Liver (tissue), 9 donors: ENCODE measurements around the gene MGA. TPM values are rescaled to one million over a fixed set of nuclear protein-coding genes. Genes with fewer than 3 reads are reported as not detected.

Source experiments
- DNase-seq: peaks from one replicate; pipeline ENCODE4 v3.0.0-alpha.2; 2017; ENCODE audit warnings: low spot score
- H3K27ac ChIP-seq, 2 donors: one replicate each; pipeline ENCODE4 v1.7.0; 2013; ENCODE audit warnings: inconsistent platforms in 2 of 2, low read length in 2 of 2, control low read depth in 1 of 2, low read depth in 1 of 2, mild to moderate bottlenecking in 1 of 2
- H3K27me3 ChIP-seq, 4 donors: one replicate each; pipeline versions ENCODE4 v1.6.1 to v1.7.0; 2013; ENCODE audit warnings: low read length in 3 of 4, inconsistent platforms in 1 of 4, mild to moderate bottlenecking in 1 of 4, moderate library complexity in 1 of 4; ENCODE audit not compliant: control insufficient read depth in 4 of 4, insufficient read depth in 4 of 4
- H3K36me3 ChIP-seq, 4 donors: one replicate each; pipeline versions ENCODE4 v1.6.1 to v1.7.0; 2013; ENCODE audit warnings: low read length in 3 of 4, mild to moderate bottlenecking in 3 of 4, low read depth in 1 of 4, moderate library complexity in 1 of 4; ENCODE audit not compliant: control insufficient read depth in 4 of 4, insufficient read depth in 3 of 4
- H3K4me1 ChIP-seq, 4 donors: one replicate each; pipeline versions ENCODE4 v1.6.1 to v1.7.0; 2013; ENCODE audit warnings: low read length in 3 of 4, mild to moderate bottlenecking in 3 of 4, moderate library complexity in 1 of 4; ENCODE audit not compliant: control insufficient read depth in 4 of 4, insufficient read depth in 4 of 4
- H3K4me3 ChIP-seq, 3 donors: one replicate each; pipeline versions ENCODE4 v1.6.1 to v1.7.0; 2013; ENCODE audit warnings: low read length in 3 of 3, control low read depth in 1 of 3, low read depth in 1 of 3, mild to moderate bottlenecking in 1 of 3
- H3K9ac ChIP-seq, 2 donors: one replicate each; pipeline ENCODE4 v1.7.0; 2013; ENCODE audit warnings: low read length in 2 of 2, mild to moderate bottlenecking in 2 of 2, moderate library complexity in 2 of 2, control low read depth in 1 of 2, low read depth in 1 of 2
- H3K9me3 ChIP-seq, 4 donors: one replicate each; pipeline versions ENCODE4 v1.6.1 to v1.7.0; 2013; ENCODE audit warnings: low read length in 3 of 4; ENCODE audit not compliant: control insufficient read depth in 4 of 4
- ATF3 ChIP-seq: IDR thresholded peaks from 2 replicates; pipeline ENCODE4 v1.6.1; 2016; ENCODE audit warnings: antibody characterized with exemption
- CTCF ChIP-seq: fragments of 150-350 bp; IDR thresholded peaks from 2 replicates; pipeline ENCODE4 v1.5.1; 2017; ENCODE audit warnings: improper control_type of control experiment, low read depth, low read length; ENCODE audit not compliant: missing input control
- EGR1 ChIP-seq, 2 donors: IDR thresholded peaks; 2 replicates each; pipeline ENCODE4 v1.6.1; 2016 to 2018; ENCODE audit warnings: antibody characterized with exemption in 2 of 2, low read depth in 2 of 2
- FOXA1 ChIP-seq: IDR thresholded peaks from 2 replicates; pipeline ENCODE4 v1.6.1; 2016; ENCODE audit warnings: antibody characterized with exemption
- FOXA2 ChIP-seq: IDR thresholded peaks from 2 replicates; pipeline ENCODE4 v1.6.1; 2016; ENCODE audit warnings: antibody characterized with exemption
- GABPA ChIP-seq, 2 donors: IDR thresholded peaks in 1 of 2; conservative IDR thresholded peaks in 1 of 2; 2 replicates each; pipeline ENCODE4 v1.6.1; 2016; ENCODE audit warnings: antibody characterized with exemption in 2 of 2, mild to moderate bottlenecking in 1 of 2, moderate library complexity in 1 of 2
- HNF4A ChIP-seq, 2 donors: conservative IDR thresholded peaks; 2 replicates each; pipeline ENCODE4 v1.6.1; 2016; ENCODE audit warnings: antibody characterized with exemption in 2 of 2, mild to moderate bottlenecking in 2 of 2
- HNF4G ChIP-seq: IDR thresholded peaks from 2 replicates; pipeline ENCODE4 v1.6.1; 2016; ENCODE audit warnings: antibody characterized with exemption
- JUND ChIP-seq, 2 donors: IDR thresholded peaks; 2 replicates each; pipeline ENCODE4 v1.6.1; 2016; ENCODE audit warnings: antibody characterized with exemption in 2 of 2
- MAX ChIP-seq: IDR thresholded peaks from 2 replicates; pipeline ENCODE4 v1.6.1; 2016; ENCODE audit warnings: antibody characterized with exemption
- NR2F2 ChIP-seq: IDR thresholded peaks from 2 replicates; pipeline ENCODE4 v1.6.1; 2016; ENCODE audit warnings: antibody characterized with exemption
- RAD21 ChIP-seq, 2 donors: IDR thresholded peaks; 2 replicates each; pipeline ENCODE4 v1.6.1; 2016; ENCODE audit warnings: antibody characterized with exemption in 2 of 2, mild to moderate bottlenecking in 2 of 2
- REST ChIP-seq: IDR thresholded peaks from 2 replicates; pipeline ENCODE4 v1.6.1; 2016; ENCODE audit warnings: antibody characterized with exemption, mild to moderate bottlenecking
- RXRA ChIP-seq, 2 donors: IDR thresholded peaks; 2 replicates each; pipeline ENCODE4 v1.6.1; 2017 to 2018; ENCODE audit warnings: antibody characterized with exemption in 2 of 2, mild to moderate bottlenecking in 1 of 2
- SP1 ChIP-seq: IDR thresholded peaks from 2 replicates; pipeline ENCODE4 v1.6.1; 2018; ENCODE audit warnings: antibody characterized with exemption, mild to moderate bottlenecking
- TAF1 ChIP-seq: conservative IDR thresholded peaks from 2 replicates; pipeline ENCODE4 v1.6.1; 2016; ENCODE audit warnings: antibody characterized with exemption, mild to moderate bottlenecking
- YY1 ChIP-seq: IDR thresholded peaks from 2 replicates; pipeline ENCODE4 v1.6.1; 2016; ENCODE audit warnings: antibody characterized with exemption, mild to moderate bottlenecking
- WGBS: extraction: QIAGEN DNeasy Blood & Tissue Kit; methylation state at CpG from one replicate; pipeline ENCODE4 v1.1.7; 2013; 5-methylcytosine and 5-hydroxymethylcytosine counted together
- polyA plus RNA-seq, 2 donors: library from polyadenylated mRNA; stranded (reverse) in 1 of 2; unstranded in 1 of 2; fragments of 200-250 nt in 1 of 2; fragments of >200 nt in 1 of 2; fragmentation: Nextera tagmentation in 1 of 2; extraction: Ambion mirVana in 1 of 2; gene quantifications; one replicate each; pipeline versions ENCODE4 v1.2.1 to v1.2.3, GENCODE V29; 2013 to 2015
- total RNA-seq, 2 donors: library from RNA; depleted of rRNA; stranded (reverse); fragments of >200 nt; gene quantifications; one replicate each; pipeline ENCODE4 v1.2.3, GENCODE V29; 2014
- TF ChIP-seq, protein P1 (sequence below): IDR thresholded peaks from 2 replicates; pipeline ENCODE4 v1.6.1; 2016; ENCODE audit warnings: antibody characterized with exemption
- donor health status: healthy.
- donor health status: healthy.
- donor health status: healthy.
- donor health status: healthy.
- donor health status: healthy.

MGA gene
- total and polyA plus RNA-seq, 4 donors: 2.1 to 33.5 (median 13.2) TPM

GRCh38 chr15:41647262-41647661, 12.9 kb upstream of the MGA start:
- no peak overlapping the region for H3K4me3 ChIP-seq
- H3K4me1 ChIP-seq: peaks cover 5 to 8% (median 5%) of the 10 kb centered on the region in 4 donors
- no peaks in the 10 kb centered on the region for H3K27me3 ChIP-seq
- H3K9ac ChIP-seq: no peak overlapping the region
- H3K27ac ChIP-seq: no peak overlapping the region
- no peaks in the 10 kb centered on the region for H3K9me3 ChIP-seq
- no peaks in the 10 kb centered on the region for H3K36me3 ChIP-seq
- TF ChIP-seq NR2F2 (no peak), REST (no peak), MAX (no peak), GABPA (IDR thresholded peaks at IDR 0.05 in 1 of 2, conservative IDR thresholded peaks at IDR 0.05 in 1 of 2) (no peak), ATF3 (no peak), RXRA (IDR thresholded peaks at IDR 0.05) (no peak), CTCF (no peak)
- DNase-seq: no peak

DNA sequence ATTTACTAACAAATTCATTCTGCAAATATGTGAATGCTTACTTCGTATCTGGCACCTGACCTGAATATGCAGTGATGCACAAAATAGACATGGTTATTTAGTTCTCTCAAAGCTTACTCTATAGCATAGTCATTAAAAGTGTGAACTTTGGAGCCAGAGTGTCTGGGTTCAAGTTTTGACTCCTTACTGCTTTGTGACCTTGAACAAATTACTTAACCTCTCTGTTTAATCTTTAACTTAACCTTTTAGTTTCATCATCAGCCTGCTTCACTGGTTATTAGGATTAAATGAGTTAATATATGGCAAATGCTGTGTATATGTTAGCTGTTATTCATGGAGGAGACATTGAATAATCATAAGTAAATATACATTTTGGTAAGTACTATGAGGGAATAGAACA, 12.1 kb upstream of the MGA start:
- DNase-seq: no peak
- Histone ChIP-seq H3K9me3 (no peaks in the 10 kb centered on the region), H3K4me1 (peaks cover 5 to 8% (median 5%) of the 10 kb centered on the region in 4 donors), H3K27me3 (no peaks in the 10 kb centered on the region), H3K36me3 (no peaks in the 10 kb centered on the region), H3K9ac (no peak overlapping the region), H3K27ac (no peak overlapping the region), H3K4me3 (no peak overlapping the region)
- WGBS: 85% methylated on average over 1 of the region's 1 CpG
- TF ChIP-seq CTCF (no peak), FOXA1 (no peak), RAD21 (IDR thresholded peaks at IDR 0.05) (no peak), REST (no peak), GABPA (IDR thresholded peaks at IDR 0.05 in 1 of 2, conservative IDR thresholded peaks at IDR 0.05 in 1 of 2) (no peak), YY1 (no peak), HNF4A (conservative IDR thresholded peaks at IDR 0.05) (peak; percentile 79 to 91), JUND (IDR thresholded peaks at IDR 0.05) (peak; percentile 8 to 15), HNF4G (peak; percentile 69), FOXA2 (no peak), EGR1 (IDR thresholded peaks at IDR 0.05; ENCODE audit: low read depth in 2 of 2) (no peak), NR2F2 (no peak), MAX (no peak), RXRA (IDR thresholded peaks at IDR 0.05) (peak; percentile 35 to 49), TAF1 (no peak), SP1 (no peak)
- TF ChIP-seq, protein P1, sequence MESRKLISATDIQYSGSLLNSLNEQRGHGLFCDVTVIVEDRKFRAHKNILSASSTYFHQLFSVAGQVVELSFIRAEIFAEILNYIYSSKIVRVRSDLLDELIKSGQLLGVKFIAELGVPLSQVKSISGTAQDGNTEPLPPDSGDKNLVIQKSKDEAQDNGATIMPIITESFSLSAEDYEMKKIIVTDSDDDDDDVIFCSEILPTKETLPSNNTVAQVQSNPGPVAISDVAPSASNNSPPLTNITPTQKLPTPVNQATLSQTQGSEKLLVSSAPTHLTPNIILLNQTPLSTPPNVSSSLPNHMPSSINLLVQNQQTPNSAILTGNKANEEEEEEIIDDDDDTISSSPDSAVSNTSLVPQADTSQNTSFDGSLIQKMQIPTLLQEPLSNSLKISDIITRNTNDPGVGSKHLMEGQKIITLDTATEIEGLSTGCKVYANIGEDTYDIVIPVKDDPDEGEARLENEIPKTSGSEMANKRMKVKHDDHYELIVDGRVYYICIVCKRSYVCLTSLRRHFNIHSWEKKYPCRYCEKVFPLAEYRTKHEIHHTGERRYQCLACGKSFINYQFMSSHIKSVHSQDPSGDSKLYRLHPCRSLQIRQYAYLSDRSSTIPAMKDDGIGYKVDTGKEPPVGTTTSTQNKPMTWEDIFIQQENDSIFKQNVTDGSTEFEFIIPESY: no peak
